Suprapubic skin (tissue), 4 donors: ENCODE data around the gene FSIP2. TPM values are rescaled to one million over a fixed set of nuclear protein-coding genes. Genes with fewer than 3 reads are reported as not detected.

Experiments used
- DNase-seq, 2 donors: peaks; one replicate each; pipeline ENCODE4 v3.0.0-alpha.2; 2019; ENCODE audit warnings: low spot score in 2 of 2
- H3K27ac ChIP-seq: fragments of 200-600 bp; sonication (generic); one replicate; pipeline ENCODE4 v1.5.1; 2019
- H3K27me3 ChIP-seq: fragments of 200-600 bp; sonication (generic); one replicate; pipeline ENCODE4 v1.5.1; 2019
- H3K36me3 ChIP-seq: fragments of 200-600 bp; sonication (generic); one replicate; pipeline ENCODE4 v1.5.1; 2019
- H3K4me1 ChIP-seq: fragments of 200-600 bp; sonication (generic); one replicate; pipeline ENCODE4 v1.5.1; 2019
- H3K4me3 ChIP-seq: fragments of 200-600 bp; sonication (generic); one replicate; pipeline ENCODE4 v1.5.1; 2019; ENCODE audit warnings: mild to moderate bottlenecking
- H3K9me3 ChIP-seq: fragments of 200-600 bp; sonication (generic); one replicate; pipeline ENCODE4 v1.5.1; 2019
- EP300 ChIP-seq: sonication (generic); formaldehyde crosslinking; IDR thresholded peaks from one replicate; pipeline ENCODE4 v1.6.1; 2017; ENCODE audit warnings: antibody characterized with exemption
- POLR2A ChIP-seq, 2 donors: fragments of 450-650 bp; IDR thresholded peaks; one replicate each; pipeline ENCODE4 v1.6.1; 2017; ENCODE audit warnings: antibody characterized with exemption in 2 of 2, mild to moderate bottlenecking in 2 of 2, moderate library complexity in 2 of 2
- POLR2AphosphoS5 ChIP-seq, 3 donors: sonication (generic); formaldehyde crosslinking; IDR thresholded peaks; one replicate each; pipeline ENCODE4 v1.6.1; 2017; ENCODE audit warnings: antibody characterized with exemption in 3 of 3
- WGBS: methylation state at CpG from one replicate; pipeline ENCODE4 v1.1.5; 2018; 5-methylcytosine and 5-hydroxymethylcytosine counted together
- total RNA-seq, 4 donors: library from RNA; depleted of rRNA; stranded (reverse); fragments of >200 nt; gene quantifications; one replicate each; pipeline ENCODE4 v1.1.0, GENCODE V29; 2016
- TF ChIP-seq, protein P1 (sequence below), 2 donors: fragments of 200-600 bp in 1 of 2; fragments of 450-650 bp in 1 of 2; sonication (generic) in 1 of 2; IDR thresholded peaks; one replicate each; pipeline ENCODE4 v1.5.1; 2016 to 2019; ENCODE audit warnings: antibody characterized with exemption in 2 of 2, mild to moderate bottlenecking in 1 of 2, moderate library complexity in 1 of 2

The FSIP2 gene
- total RNA-seq, 4 donors from 2014 or later, result 0.83 to 10.1 (median 1.6) TPM

DNA sequence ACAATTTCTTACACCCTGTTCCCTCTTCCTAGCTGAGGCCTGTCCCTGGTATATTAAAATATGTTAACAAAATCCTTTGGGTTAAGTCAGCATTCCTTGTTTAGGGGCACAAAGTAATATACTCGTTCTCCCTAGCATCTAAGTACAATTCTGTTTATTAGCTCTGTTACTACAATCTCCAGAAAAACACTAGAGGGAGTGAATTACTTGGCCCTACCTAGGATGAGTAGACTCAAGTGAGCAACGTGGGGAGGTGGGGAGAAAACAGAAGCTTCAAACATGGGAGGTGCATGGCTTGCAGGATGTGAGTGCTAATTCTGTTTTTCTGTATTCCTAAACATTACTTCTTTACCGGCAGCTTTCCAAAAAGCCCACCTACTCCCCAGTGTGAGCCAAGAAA is 89.7 kb downstream of the FSIP2 start:
- no peak for DNase-seq
- Histone ChIP-seq H3K9me3 (no peaks in the 10 kb centered on the region), H3K27ac (no peak overlapping the region), H3K4me1 (no peaks in the 10 kb centered on the region), H3K36me3 (no peaks in the 10 kb centered on the region), H3K27me3 (no peaks in the 10 kb centered on the region), H3K4me3 (no peak overlapping the region)
- TF ChIP-seq EP300 (no peak), POLR2A (IDR thresholded peaks at IDR 0.05) (no peak), POLR2AphosphoS5 (IDR thresholded peaks at IDR 0.05) (no peak)
- 64% methylated on average over 3 of the region's 3 CpGs for WGBS

DNA sequence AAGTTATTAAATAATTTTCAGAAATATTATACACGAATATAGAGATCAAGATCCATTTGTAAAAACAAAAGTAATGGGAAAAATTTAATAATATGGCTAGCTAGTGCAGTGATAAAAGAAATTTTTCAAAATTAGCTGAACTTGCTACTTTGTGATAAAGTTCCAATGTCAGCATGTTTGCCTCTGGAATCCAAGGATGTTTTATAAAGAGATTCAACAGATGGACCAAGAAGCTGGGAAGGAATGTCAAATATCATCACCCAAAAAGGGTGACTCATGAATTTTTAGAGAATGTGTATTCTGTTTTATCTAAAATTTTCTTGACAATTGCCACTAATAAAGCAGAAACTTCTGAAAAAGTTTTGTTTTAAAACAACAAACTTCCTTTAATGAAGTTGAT is 95.3 kb downstream of the FSIP2 start:
- peaks cover 7% of the 10 kb centered on the region for H3K9me3 ChIP-seq
- WGBS, result 80% methylated on average over 1 of the region's 1 CpG
- DNase-seq, result no peak
- no peak for TF ChIP-seq EP300
- no peak for TF ChIP-seq POLR2AphosphoS5 (IDR thresholded peaks at IDR 0.05)
- TF ChIP-seq, protein P1, sequence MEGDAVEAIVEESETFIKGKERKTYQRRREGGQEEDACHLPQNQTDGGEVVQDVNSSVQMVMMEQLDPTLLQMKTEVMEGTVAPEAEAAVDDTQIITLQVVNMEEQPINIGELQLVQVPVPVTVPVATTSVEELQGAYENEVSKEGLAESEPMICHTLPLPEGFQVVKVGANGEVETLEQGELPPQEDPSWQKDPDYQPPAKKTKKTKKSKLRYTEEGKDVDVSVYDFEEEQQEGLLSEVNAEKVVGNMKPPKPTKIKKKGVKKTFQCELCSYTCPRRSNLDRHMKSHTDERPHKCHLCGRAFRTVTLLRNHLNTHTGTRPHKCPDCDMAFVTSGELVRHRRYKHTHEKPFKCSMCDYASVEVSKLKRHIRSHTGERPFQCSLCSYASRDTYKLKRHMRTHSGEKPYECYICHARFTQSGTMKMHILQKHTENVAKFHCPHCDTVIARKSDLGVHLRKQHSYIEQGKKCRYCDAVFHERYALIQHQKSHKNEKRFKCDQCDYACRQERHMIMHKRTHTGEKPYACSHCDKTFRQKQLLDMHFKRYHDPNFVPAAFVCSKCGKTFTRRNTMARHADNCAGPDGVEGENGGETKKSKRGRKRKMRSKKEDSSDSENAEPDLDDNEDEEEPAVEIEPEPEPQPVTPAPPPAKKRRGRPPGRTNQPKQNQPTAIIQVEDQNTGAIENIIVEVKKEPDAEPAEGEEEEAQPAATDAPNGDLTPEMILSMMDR (IDR thresholded peaks at IDR 0.05), result no peak
- no peak for TF ChIP-seq POLR2A (IDR thresholded peaks at IDR 0.05)
- H3K27me3 ChIP-seq, result no peaks in the 10 kb centered on the region
- H3K27ac ChIP-seq, result no peak overlapping the region
- H3K4me3 ChIP-seq, result no peak overlapping the region
- no peaks in the 10 kb centered on the region for H3K4me1 ChIP-seq
- no peaks in the 10 kb centered on the region for H3K36me3 ChIP-seq

DNA sequence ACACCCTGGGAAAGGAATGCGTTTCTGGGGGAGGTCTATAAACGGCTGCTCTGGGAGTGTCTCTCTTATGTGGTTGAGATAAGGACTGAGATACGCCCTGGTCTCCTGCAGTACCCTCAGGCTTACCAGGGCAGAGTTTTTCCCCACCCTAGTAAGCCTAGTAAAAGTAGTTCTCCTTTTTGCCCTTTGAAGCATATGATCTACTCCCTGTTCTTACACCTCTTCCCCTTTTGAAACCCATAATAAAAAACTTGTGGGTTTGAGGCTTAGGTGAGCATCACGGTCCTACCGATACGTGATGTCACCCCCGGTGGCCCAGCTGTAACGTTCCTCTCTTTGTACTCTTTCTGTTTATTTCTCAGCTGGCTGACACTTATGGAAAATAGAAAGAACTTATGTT is 97.4 kb downstream of the FSIP2 start:
- DNase-seq, result no peak
- Histone ChIP-seq H3K9me3 (peaks cover 14% of the 10 kb centered on the region), H3K36me3 (no peaks in the 10 kb centered on the region), H3K4me3 (no peak overlapping the region), H3K4me1 (no peaks in the 10 kb centered on the region), H3K27me3 (no peaks in the 10 kb centered on the region), H3K27ac (no peak overlapping the region)
- WGBS, result 95% methylated on average over 8 of the region's 8 CpGs
- TF ChIP-seq, protein P1 (IDR thresholded peaks at IDR 0.05), result no peak
- TF ChIP-seq POLR2A (IDR thresholded peaks at IDR 0.05) (no peak), POLR2AphosphoS5 (IDR thresholded peaks at IDR 0.05) (no peak), EP300 (no peak)

DNA sequence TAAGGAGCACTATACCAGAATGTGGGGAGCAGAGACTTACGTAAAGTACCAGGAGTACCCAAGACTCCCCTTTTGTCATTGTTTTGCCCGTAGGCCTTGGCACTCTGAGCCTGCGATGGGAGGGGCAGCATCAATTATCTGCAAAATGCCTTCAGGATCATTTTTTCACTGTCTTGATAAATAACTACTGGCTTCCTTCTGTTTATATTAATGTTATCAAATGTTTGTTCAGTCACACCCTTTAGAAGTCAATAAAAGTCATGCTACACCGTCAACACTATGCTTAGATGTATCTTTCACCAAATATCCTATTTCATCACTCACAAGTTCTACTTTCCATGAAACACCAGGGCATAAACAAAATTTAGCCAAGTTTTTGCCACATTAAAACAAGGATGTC is 116.3 kb downstream of the FSIP2 start:
- Histone ChIP-seq H3K27me3 (no peaks in the 10 kb centered on the region), H3K36me3 (no peaks in the 10 kb centered on the region), H3K9me3 (peaks cover 8% of the 10 kb centered on the region), H3K4me3 (no peak overlapping the region), H3K4me1 (no peaks in the 10 kb centered on the region), H3K27ac (no peak overlapping the region)
- WGBS, result 86% methylated on average over 4 of the region's 4 CpGs
- DNase-seq, result no peak
- TF ChIP-seq EP300, result no peak

DNA sequence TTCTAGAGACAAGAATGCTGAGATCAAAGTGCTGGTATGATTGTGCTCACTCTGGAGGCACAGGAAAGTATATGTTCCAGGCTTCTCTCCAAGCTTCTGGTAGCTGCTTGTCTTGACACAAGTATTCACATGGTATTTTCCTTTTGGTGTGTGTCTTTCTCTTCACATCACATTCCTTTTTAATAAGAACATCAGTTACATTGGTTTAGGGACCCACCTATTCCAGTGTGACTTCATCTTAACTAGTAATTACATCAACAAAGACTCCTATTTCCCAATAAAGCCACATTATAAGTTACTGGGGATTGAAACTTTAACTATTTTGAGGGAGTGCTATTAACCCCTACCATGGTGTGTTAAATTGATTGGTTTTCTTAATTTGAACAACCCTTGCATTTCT is 119.1 kb downstream of the FSIP2 start:
- no peaks in the 10 kb centered on the region for H3K4me1 ChIP-seq
- DNase-seq, result no peak
- H3K4me3 ChIP-seq, result no peak overlapping the region
- no peaks in the 10 kb centered on the region for H3K36me3 ChIP-seq
- peaks cover 8% of the 10 kb centered on the region for H3K9me3 ChIP-seq
- H3K27me3 ChIP-seq, result no peaks in the 10 kb centered on the region
- TF ChIP-seq POLR2A (IDR thresholded peaks at IDR 0.05) (no peak), EP300 (no peak), POLR2AphosphoS5 (IDR thresholded peaks at IDR 0.05) (no peak)
- TF ChIP-seq, protein P1 (IDR thresholded peaks at IDR 0.05), result no peak
- no peak overlapping the region for H3K27ac ChIP-seq

DNA sequence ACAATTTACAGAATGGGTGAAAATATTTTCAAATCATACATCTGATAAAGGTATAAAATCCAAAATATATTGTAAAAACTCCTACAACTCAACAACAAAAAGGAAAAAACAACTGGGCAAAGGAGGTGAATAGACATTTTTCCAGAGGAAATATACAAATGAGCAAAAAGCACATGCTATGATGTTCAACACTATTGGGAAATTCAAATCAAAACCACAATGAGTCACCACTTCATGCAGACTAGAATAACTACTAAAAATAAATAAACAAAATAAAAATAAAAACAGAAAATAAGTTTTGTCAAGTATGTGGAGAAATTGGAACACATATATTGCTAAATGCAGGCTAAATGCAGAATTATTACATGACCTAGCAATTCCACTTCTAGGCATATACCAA is 120.9 kb downstream of the FSIP2 start:
- no peaks in the 10 kb centered on the region for H3K36me3 ChIP-seq
- no peak overlapping the region for H3K27ac ChIP-seq
- H3K4me3 ChIP-seq, result no peak overlapping the region
- no peak for DNase-seq
- no peaks in the 10 kb centered on the region for H3K4me1 ChIP-seq
- no peaks in the 10 kb centered on the region for H3K27me3 ChIP-seq
- no peak for TF ChIP-seq EP300
- TF ChIP-seq POLR2A (IDR thresholded peaks at IDR 0.05), result no peak
- TF ChIP-seq, protein P1 (IDR thresholded peaks at IDR 0.05), result no peak
- no peak for TF ChIP-seq POLR2AphosphoS5 (IDR thresholded peaks at IDR 0.05)
- peaks cover 5% of the 10 kb centered on the region for H3K9me3 ChIP-seq
